ENCODE results near the gene SEMA4G. TPM values are rescaled to one million over a fixed set of nuclear protein-coding genes. Genes with fewer than 3 reads are reported as not detected.

SEMA4G gene
- total RNA-seq, 1 experiment from 2014 or later, result 0.70 TPM

DNA sequence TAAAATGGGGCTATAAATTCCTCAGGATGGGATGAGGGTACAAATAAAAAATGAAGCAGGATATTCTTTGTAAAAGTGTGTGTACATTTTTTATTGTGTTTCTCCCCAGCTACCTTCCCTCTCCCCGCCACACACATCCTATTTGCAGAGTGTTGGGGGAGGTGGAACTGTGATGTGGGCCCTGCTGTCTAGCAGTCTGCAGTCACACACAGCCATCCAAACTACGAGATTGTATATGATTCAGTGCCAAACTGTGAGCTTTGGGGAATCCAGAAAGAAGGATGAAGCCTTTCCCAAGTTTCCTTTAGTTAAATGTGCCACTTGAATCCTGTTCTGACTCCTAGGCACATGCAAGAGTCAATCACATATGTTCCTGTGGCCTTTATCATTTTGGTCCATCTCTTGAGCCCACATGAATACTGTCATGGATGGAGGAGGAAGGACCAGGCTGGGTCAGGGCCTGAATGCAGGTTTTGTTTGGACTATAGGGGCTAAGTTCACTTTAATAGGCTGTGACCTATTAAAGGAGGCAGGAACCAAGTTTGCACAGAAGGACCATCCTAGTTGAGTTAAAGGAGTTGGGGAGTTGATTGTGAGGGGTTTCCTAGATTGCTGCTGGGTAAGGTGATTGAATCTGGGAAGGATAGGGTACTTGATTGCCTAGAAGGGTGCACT, 1.1 kb upstream of the SEMA4G start:
- H3K4me3 ChIP-seq, result no peak overlapping the region

DNA sequence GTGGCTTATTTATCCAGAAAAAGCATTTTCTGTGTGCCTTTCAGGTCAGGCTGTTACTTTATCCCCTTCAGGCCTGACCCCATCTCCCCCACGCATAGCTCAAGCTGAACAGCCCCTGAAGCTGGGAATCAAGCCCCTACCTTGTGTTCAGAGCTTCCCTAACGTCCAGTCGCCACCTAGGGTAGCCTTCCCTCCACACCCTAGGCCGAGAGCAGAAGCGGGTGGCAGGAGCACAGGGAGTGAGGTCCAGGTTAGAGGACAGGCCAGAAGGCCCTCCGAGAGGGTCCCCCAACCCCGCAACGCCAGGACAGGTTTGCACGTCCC, 479 bp upstream of the SEMA4G start:
- Histone ChIP-seq H4K20me1 (ENCODE audit: insufficient read depth) (no peaks in the 10 kb centered on the region), H3K36me3 (ENCODE audit: low read depth) (no peaks in the 10 kb centered on the region), H3K4me1 (replicated peaks; ENCODE audit: insufficient read depth) (no peaks in the 10 kb centered on the region), H3K27ac (no peak overlapping the region), H3K4me2 (no peak overlapping the region), H3K79me2 (ENCODE audit: low read depth) (no peaks in the 10 kb centered on the region), H3K4me3 (no peak overlapping the region), H3K9me2 (ENCODE audit: insufficient read depth) (no peaks in the 10 kb centered on the region), H3K9me3 (ENCODE audit: insufficient read depth, low read depth) (no peaks in the 10 kb centered on the region), H3K27me3 (ENCODE audit: insufficient read depth, low read depth) (no peaks in the 10 kb centered on the region), H2AFZ (no peak overlapping the region), H3F3A (ENCODE audit: insufficient read depth, low read depth) (no peaks in the 10 kb centered on the region)
- ChIA-PET CTCF (no interaction called here), POLR2A (ENCODE audit: unreplicated experiment) (no interaction called here)
- intact Hi-C loops (cut with micrococcal nuclease; ENCODE audit: unreplicated experiment), result no loop called here
- TF ChIP-seq EZH2 (IDR thresholded peaks at IDR 0.05; ENCODE audit: low read depth), result no peak
- no peak for DNase-seq
- BruUV-seq (replicated peaks), result no TSS peak

More for the DNA sequence above, 1.1 kb upstream of the SEMA4G start:
- no peaks in the 10 kb centered on the region for H3K4me1 ChIP-seq (replicated peaks; ENCODE audit: insufficient read depth)
- H3K9me2 ChIP-seq (ENCODE audit: insufficient read depth), result no peaks in the 10 kb centered on the region
- POLR2A ChIA-PET (ENCODE audit: unreplicated experiment), result no interaction called here
- no peaks in the 10 kb centered on the region for H3K79me2 ChIP-seq (ENCODE audit: low read depth)
- no peak overlapping the region for H3K27ac ChIP-seq
- no peaks in the 10 kb centered on the region for H4K20me1 ChIP-seq (ENCODE audit: insufficient read depth)
- no TSS peak for BruUV-seq (replicated peaks)
- DNase-seq, result no peak
- no peak for TF ChIP-seq EZH2 (IDR thresholded peaks at IDR 0.05; ENCODE audit: low read depth)
- TF ChIP-seq, protein P1, sequence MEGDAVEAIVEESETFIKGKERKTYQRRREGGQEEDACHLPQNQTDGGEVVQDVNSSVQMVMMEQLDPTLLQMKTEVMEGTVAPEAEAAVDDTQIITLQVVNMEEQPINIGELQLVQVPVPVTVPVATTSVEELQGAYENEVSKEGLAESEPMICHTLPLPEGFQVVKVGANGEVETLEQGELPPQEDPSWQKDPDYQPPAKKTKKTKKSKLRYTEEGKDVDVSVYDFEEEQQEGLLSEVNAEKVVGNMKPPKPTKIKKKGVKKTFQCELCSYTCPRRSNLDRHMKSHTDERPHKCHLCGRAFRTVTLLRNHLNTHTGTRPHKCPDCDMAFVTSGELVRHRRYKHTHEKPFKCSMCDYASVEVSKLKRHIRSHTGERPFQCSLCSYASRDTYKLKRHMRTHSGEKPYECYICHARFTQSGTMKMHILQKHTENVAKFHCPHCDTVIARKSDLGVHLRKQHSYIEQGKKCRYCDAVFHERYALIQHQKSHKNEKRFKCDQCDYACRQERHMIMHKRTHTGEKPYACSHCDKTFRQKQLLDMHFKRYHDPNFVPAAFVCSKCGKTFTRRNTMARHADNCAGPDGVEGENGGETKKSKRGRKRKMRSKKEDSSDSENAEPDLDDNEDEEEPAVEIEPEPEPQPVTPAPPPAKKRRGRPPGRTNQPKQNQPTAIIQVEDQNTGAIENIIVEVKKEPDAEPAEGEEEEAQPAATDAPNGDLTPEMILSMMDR (conservative IDR thresholded peaks at IDR 0.05), result no peak
- intact Hi-C loops (cut with micrococcal nuclease; ENCODE audit: unreplicated experiment), result no loop called here
- no peak overlapping the region for H3K4me2 ChIP-seq
- no peaks in the 10 kb centered on the region for H3K36me3 ChIP-seq (ENCODE audit: low read depth)
- H3F3A ChIP-seq (ENCODE audit: insufficient read depth, low read depth), result no peaks in the 10 kb centered on the region
- CTCF ChIA-PET, result no interaction called here
- no peak overlapping the region for H2AFZ ChIP-seq
- H3K9me3 ChIP-seq (ENCODE audit: insufficient read depth, low read depth), result no peaks in the 10 kb centered on the region
- H3K27me3 ChIP-seq (ENCODE audit: insufficient read depth, low read depth), result no peaks in the 10 kb centered on the region

DNA sequence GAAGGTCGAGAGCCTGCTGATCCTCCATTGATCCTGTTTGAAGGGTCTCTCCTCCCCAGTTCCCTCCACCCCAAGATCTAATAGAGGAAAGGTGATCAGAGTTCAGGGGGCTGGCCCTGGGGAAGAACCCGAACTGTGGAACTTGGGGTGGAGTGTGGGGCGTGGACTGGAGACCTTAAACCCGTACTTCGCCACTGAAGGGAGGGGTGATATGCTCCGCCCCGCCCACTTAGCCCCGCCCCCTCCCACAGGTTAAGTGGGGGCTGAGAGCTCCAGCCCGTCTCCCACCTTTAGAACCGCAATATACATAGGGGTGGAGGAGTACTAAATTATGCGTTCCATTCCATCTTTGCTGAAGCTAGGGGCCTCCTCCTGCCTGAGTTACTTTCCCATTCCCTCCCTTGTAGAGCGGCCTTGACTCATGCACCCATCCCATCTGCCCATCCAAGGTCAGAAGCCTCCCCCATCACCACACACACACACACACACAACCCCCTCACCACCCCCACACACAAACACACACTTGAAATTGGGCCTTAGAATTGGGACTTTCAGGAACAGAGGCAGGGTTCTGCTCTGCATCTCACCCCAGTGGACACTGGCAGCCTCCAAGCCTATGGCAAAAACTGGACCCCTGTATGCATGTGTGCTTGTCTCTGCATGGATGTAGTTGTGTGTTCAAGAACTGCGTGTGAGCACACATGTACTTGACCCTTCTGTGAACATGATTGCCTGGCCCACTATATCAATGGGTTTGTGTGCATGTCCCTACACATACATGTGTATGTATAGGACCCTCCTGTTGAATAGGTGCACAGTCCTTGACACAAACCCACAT, 991 bp downstream of the SEMA4G start:
- ChIA-PET CTCF (no interaction called here), POLR2A (ENCODE audit: unreplicated experiment) (no interaction called here)
- Histone ChIP-seq H3K9me3 (ENCODE audit: insufficient read depth, low read depth) (no peaks in the 10 kb centered on the region), H3F3A (ENCODE audit: insufficient read depth, low read depth) (no peaks in the 10 kb centered on the region), H3K4me2 (no peak overlapping the region), H3K4me1 (replicated peaks; ENCODE audit: insufficient read depth) (no peaks in the 10 kb centered on the region), H3K9me2 (ENCODE audit: insufficient read depth) (no peaks in the 10 kb centered on the region), H3K79me2 (ENCODE audit: low read depth) (no peaks in the 10 kb centered on the region), H3K27ac (no peak overlapping the region), H3K4me3 (no peak overlapping the region), H2AFZ (no peak overlapping the region), H3K36me3 (ENCODE audit: low read depth) (no peaks in the 10 kb centered on the region), H4K20me1 (ENCODE audit: insufficient read depth) (no peaks in the 10 kb centered on the region), H3K27me3 (ENCODE audit: insufficient read depth, low read depth) (no peaks in the 10 kb centered on the region)
- no peak for TF ChIP-seq EZH2 (IDR thresholded peaks at IDR 0.05; ENCODE audit: low read depth)
- TF ChIP-seq, protein P1 (conservative IDR thresholded peaks at IDR 0.05), result no peak
- BruUV-seq (replicated peaks), result no TSS peak
- intact Hi-C loops (cut with micrococcal nuclease; ENCODE audit: unreplicated experiment), result no loop called here
- no peak for DNase-seq

Measured in PC-9 (cell line).